ENCODE measurements around the gene MFSD1.

DNA sequence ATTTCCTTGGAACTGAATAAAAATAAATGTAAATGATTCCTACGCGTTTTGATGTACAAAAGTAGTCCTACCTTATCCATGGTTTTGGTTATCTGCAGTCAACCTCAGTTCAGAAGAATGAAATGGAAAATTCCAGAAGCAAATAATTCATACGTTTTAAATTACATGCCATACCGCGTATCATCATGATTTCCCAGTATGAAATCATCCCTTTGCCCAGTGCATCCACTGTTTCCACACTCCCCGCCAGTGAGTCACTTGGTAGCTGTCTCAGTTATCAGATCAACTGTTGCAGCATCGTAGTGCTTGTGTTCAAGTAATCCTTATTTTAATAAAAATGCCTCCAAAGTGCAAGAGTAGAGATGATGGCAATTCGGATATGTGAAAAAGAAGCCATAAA is 9.1 kb upstream of the MFSD1 start:
- TF ChIP-seq, protein P1, sequence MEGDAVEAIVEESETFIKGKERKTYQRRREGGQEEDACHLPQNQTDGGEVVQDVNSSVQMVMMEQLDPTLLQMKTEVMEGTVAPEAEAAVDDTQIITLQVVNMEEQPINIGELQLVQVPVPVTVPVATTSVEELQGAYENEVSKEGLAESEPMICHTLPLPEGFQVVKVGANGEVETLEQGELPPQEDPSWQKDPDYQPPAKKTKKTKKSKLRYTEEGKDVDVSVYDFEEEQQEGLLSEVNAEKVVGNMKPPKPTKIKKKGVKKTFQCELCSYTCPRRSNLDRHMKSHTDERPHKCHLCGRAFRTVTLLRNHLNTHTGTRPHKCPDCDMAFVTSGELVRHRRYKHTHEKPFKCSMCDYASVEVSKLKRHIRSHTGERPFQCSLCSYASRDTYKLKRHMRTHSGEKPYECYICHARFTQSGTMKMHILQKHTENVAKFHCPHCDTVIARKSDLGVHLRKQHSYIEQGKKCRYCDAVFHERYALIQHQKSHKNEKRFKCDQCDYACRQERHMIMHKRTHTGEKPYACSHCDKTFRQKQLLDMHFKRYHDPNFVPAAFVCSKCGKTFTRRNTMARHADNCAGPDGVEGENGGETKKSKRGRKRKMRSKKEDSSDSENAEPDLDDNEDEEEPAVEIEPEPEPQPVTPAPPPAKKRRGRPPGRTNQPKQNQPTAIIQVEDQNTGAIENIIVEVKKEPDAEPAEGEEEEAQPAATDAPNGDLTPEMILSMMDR (IDR thresholded peaks at IDR 0.05; ENCODE audit: low read length), result no peak
- TF ChIP-seq EZH2 (IDR thresholded peaks at IDR 0.05; ENCODE audit: borderline replicate concordance, low read length), result no peak

Data from OCI-LY1 (cell line).